Erythroblast (primary cell): Measurements from ENCODE around the gene CYTIP.

Experiments used
- GATA1 ChIP-seq: IDR thresholded peaks from 2 replicates; pipeline ENCODE4 v1.6.1; 2011; ENCODE audit warnings: low read depth, mild to moderate bottlenecking, control low read depth, low read length, moderate library complexity
- POLR2A ChIP-seq: IDR thresholded peaks from 2 replicates; pipeline ENCODE4 v1.6.1; 2011; ENCODE audit warnings: mild to moderate bottlenecking, low read length

GRCh38 chr2:157475722-157476390, 32.0 kb upstream of the CYTIP start:
- TF ChIP-seq POLR2A: no peak
- TF ChIP-seq GATA1: no peak
